Activated T-cell treated with anti-CD3 and anti-CD28 coated beads, Interleukin-2, amount 50 U/mL, for 72 hours (primary cell): ENCODE measurements around the gene SCARB1. TPM values are rescaled to one million over a fixed set of nuclear protein-coding genes. Genes with fewer than 3 reads are reported as not detected.
A peak's percentile ranks its signal among the peaks of the same experiment; 100 is the strongest.

ENCODE experiments used
- ATAC-seq, 2 donors: fragments of 150-1000 bp; cut with Tn5 transposase; replicated peaks in 1 of 2; 2 replicates each; pipeline ENCODE4 v1.10.0; 2021; ENCODE audit warnings: moderate library complexity in 2 of 2, mild to moderate bottlenecking in 1 of 2
- DNase-seq, 2 donors: peaks; one replicate each; pipeline ENCODE4 v3.0.0; 2021 to 2022; ENCODE audit warnings: mixed read lengths in 1 of 2
- H3K27ac Mint-ChIP-seq: one replicate; pipeline ENCODE4 v1.8.0; 2022; ENCODE audit warnings: mild to moderate bottlenecking, moderate library complexity, mixed read lengths
- H3K27me3 Mint-ChIP-seq: one replicate; pipeline ENCODE4 v1.8.0; 2022; ENCODE audit warnings: low read depth, mixed read lengths
- H3K36me3 Mint-ChIP-seq, 2 donors: one replicate each; pipeline ENCODE4 v1.8.0; 2022; ENCODE audit warnings: mixed read lengths in 2 of 2, mild to moderate bottlenecking in 1 of 2; ENCODE audit not compliant: insufficient read depth in 2 of 2
- H3K4me1 Mint-ChIP-seq: one replicate; pipeline ENCODE4 v1.8.0; 2022; ENCODE audit warnings: low read depth, mixed read lengths
- H3K4me3 Mint-ChIP-seq, 2 donors: one replicate each; pipeline ENCODE4 v1.8.0; 2022; ENCODE audit warnings: mild to moderate bottlenecking in 2 of 2, mixed read lengths in 2 of 2, moderate library complexity in 2 of 2
- H3K9me3 Mint-ChIP-seq, 2 donors: one replicate each; pipeline ENCODE4 v1.8.0; 2022; ENCODE audit warnings: mixed read lengths in 2 of 2
- total RNA-seq, 2 donors: library from RNA; stranded (reverse); gene quantifications; one replicate each; pipeline ENCODE4 v1.2.3, GENCODE V29; 2022

Gene SCARB1
- total RNA-seq, 2 donors from 2014 or later, result 13.4 to 14.5 TPM

- H3K36me3 Mint-ChIP-seq, result peaks cover 3 to 6% of the 10 kb centered on the region in 2 donors
- ATAC-seq, result no peak
- peaks cover 0 to 4% of the 10 kb centered on the region in 2 donors for H3K9me3 Mint-ChIP-seq
- H3K27ac Mint-ChIP-seq, result no peak overlapping the region
- no peak for DNase-seq
- peaks cover 35% of the 10 kb centered on the region for H3K4me1 Mint-ChIP-seq
- no peak overlapping the region for H3K4me3 Mint-ChIP-seq
- H3K27me3 Mint-ChIP-seq, result no peaks in the 10 kb centered on the region
Measured at GRCh38 chr12:124779161-124780141, 84.2 kb downstream of the SCARB1 start.

GRCh38 chr12:124778411-124778810, 85.3 kb downstream of the SCARB1 start:
- Mint-ChIP-seq H3K27me3 (no peaks in the 10 kb centered on the region), H3K4me3 (peak overlapping the region in 1 of 2 donors; percentile 11), H3K36me3 (peaks cover 3 to 6% of the 10 kb centered on the region in 2 donors), H3K9me3 (peaks cover 0 to 4% of the 10 kb centered on the region in 2 donors), H3K27ac (no peak overlapping the region), H3K4me1 (peaks cover 41% of the 10 kb centered on the region)
- peak in 1 of 2 donors; percentile 24 for ATAC-seq
- DNase-seq, result peak; percentile 61 to 65

GRCh38 chr12:124777399-124778372, 86.0 kb downstream of the SCARB1 start:
- peaks cover 3 to 6% of the 10 kb centered on the region in 2 donors for H3K36me3 Mint-ChIP-seq
- H3K9me3 Mint-ChIP-seq, result peaks cover 0 to 4% of the 10 kb centered on the region in 2 donors
- H3K4me1 Mint-ChIP-seq, result peaks cover 44% of the 10 kb centered on the region
- H3K27me3 Mint-ChIP-seq, result peaks cover 4% of the 10 kb centered on the region
- ATAC-seq (no peak), DNase-seq (no peak)
- H3K27ac Mint-ChIP-seq, result no peak overlapping the region
- no peak overlapping the region for H3K4me3 Mint-ChIP-seq

- ATAC-seq (no peak), DNase-seq (no peak)
- peaks cover 19% of the 10 kb centered on the region for H3K27me3 Mint-ChIP-seq
- H3K36me3 Mint-ChIP-seq, result peaks cover 3 to 6% of the 10 kb centered on the region in 2 donors
- no peak overlapping the region for H3K27ac Mint-ChIP-seq
- peak overlapping the region in 1 of 2 donors; percentile 5 for H3K4me3 Mint-ChIP-seq
- H3K9me3 Mint-ChIP-seq, result peaks cover 0 to 4% of the 10 kb centered on the region in 2 donors
- H3K4me1 Mint-ChIP-seq, result peaks cover 56% of the 10 kb centered on the region
Measured at GRCh38 chr12:124776125-124776513, 87.5 kb downstream of the SCARB1 start.

- Mint-ChIP-seq H3K4me1 (peaks cover 52% of the 10 kb centered on the region), H3K36me3 (peaks cover 3 to 6% of the 10 kb centered on the region in 2 donors), H3K9me3 (peaks cover 0 to 4% of the 10 kb centered on the region in 2 donors), H3K27me3 (peaks cover 33% of the 10 kb centered on the region), H3K4me3 (peak overlapping the region; percentile 55 to 84), H3K27ac (peak overlapping the region; percentile 27)
- ATAC-seq (peak; percentile 89 to 92), DNase-seq (peak; percentile 87 to 93)
Measured at GRCh38 chr12:124774462-124775167, 89.0 kb downstream of the SCARB1 start.

GRCh38 chr12:124774054-124774461, 89.6 kb downstream of the SCARB1 start:
- Mint-ChIP-seq H3K4me3 (peak overlapping the region; percentile 42 to 84), H3K9me3 (peaks cover 0 to 4% of the 10 kb centered on the region in 2 donors), H3K36me3 (peaks cover 3 to 6% of the 10 kb centered on the region in 2 donors), H3K27ac (peak overlapping the region; percentile 27), H3K27me3 (peaks cover 33% of the 10 kb centered on the region), H3K4me1 (peaks cover 50% of the 10 kb centered on the region)
- DNase-seq (peak; percentile 39 to 57), ATAC-seq (peak; percentile 12 to 14)

- peaks cover 0 to 4% of the 10 kb centered on the region in 2 donors for H3K9me3 Mint-ChIP-seq
- peaks cover 3 to 6% of the 10 kb centered on the region in 2 donors for H3K36me3 Mint-ChIP-seq
- no peak overlapping the region for H3K27ac Mint-ChIP-seq
- ATAC-seq, result no peak
- H3K27me3 Mint-ChIP-seq, result peaks cover 43% of the 10 kb centered on the region
- H3K4me3 Mint-ChIP-seq, result no peak overlapping the region
- peaks cover 43% of the 10 kb centered on the region for H3K4me1 Mint-ChIP-seq
- no peak for DNase-seq
Measured at GRCh38 chr12:124772289-124773170, 91.1 kb downstream of the SCARB1 start.

- H3K27ac Mint-ChIP-seq, result no peak overlapping the region
- peak; percentile 83 to 91 for DNase-seq
- peaks cover 50% of the 10 kb centered on the region for H3K27me3 Mint-ChIP-seq
- peaks cover 51% of the 10 kb centered on the region for H3K4me1 Mint-ChIP-seq
- ATAC-seq, result no peak
- peaks cover 0 to 4% of the 10 kb centered on the region in 2 donors for H3K9me3 Mint-ChIP-seq
- H3K36me3 Mint-ChIP-seq, result peaks cover 3 to 6% of the 10 kb centered on the region in 2 donors
- H3K4me3 Mint-ChIP-seq, result peak overlapping the region; percentile 2 to 6
Measured at GRCh38 chr12:124771462-124772288, 92.0 kb downstream of the SCARB1 start.

- no peak for DNase-seq
- peaks cover 0 to 4% of the 10 kb centered on the region in 2 donors for H3K9me3 Mint-ChIP-seq
- ATAC-seq, result no peak
- peaks cover 3 to 6% of the 10 kb centered on the region in 2 donors for H3K36me3 Mint-ChIP-seq
- H3K4me3 Mint-ChIP-seq, result no peak overlapping the region
- peaks cover 46% of the 10 kb centered on the region for H3K4me1 Mint-ChIP-seq
- H3K27me3 Mint-ChIP-seq, result peaks cover 53% of the 10 kb centered on the region
- H3K27ac Mint-ChIP-seq, result no peak overlapping the region
Measured at GRCh38 chr12:124770728-124771127, 92.9 kb downstream of the SCARB1 start.

- H3K4me3 Mint-ChIP-seq, result no peak overlapping the region
- no peak for ATAC-seq
- H3K27me3 Mint-ChIP-seq, result peaks cover 57% of the 10 kb centered on the region
- H3K36me3 Mint-ChIP-seq, result peaks cover 5% of the 10 kb centered on the region in 2 donors
- no peak for DNase-seq
- peaks cover 3 to 5% of the 10 kb centered on the region in 2 donors for H3K9me3 Mint-ChIP-seq
- no peak overlapping the region for H3K27ac Mint-ChIP-seq
- peaks cover 39% of the 10 kb centered on the region for H3K4me1 Mint-ChIP-seq
Measured at GRCh38 chr12:124769881-124770512, 93.7 kb downstream of the SCARB1 start.
